ENCODE results near the gene ASB1.

- TF ChIP-seq CTCF (IDR thresholded peaks at IDR 0.05): no peak
- TF ChIP-seq POLR2A (IDR thresholded peaks at IDR 0.05): no peak
These were observed 17.9 kb upstream of the ASB1 start for GRCh38 chr2:238408615-238409340.

Data from esophagus squamous epithelium (tissue), 4 donors.